Measurements from ENCODE around the gene ARFGEF2. TPM values are rescaled to one million over a fixed set of nuclear protein-coding genes. Genes with fewer than 3 reads are reported as not detected.
"Not testable (repeated sequence)": the region's sequence is repeated elsewhere in the genome, so short reads cannot be mapped to it uniquely, and the experiment has no call there.

The ARFGEF2 gene
- total RNA-seq, 1 donor from 2014 or later: 16.6 TPM

DNA sequence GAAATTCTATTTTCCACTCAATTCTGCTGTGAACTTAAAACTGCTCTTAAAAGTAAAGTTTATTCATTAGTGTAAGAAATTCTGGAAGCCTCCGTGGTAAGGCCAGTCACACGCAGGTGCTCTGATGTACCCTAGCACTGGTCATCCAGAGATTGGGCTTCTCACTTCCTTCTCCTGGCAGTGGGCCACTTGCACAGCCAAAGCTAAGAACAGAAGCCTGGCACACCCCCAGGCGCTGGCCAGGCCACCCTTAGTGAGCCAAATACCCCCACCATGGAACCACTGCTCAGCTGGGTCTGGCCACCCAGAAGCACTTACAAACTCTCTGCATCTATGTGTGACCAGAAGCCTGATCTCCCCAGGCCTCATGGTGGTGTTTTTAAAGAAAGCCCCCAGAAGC lies 35.3 kb upstream of the ARFGEF2 start:
- no peak overlapping the region for H3K27ac ChIP-seq
- H3K9ac ChIP-seq: no peak overlapping the region
- peaks cover 4% of the 10 kb centered on the region for H3K27me3 ChIP-seq
- H3K27ac Mint-ChIP-seq: no peak overlapping the region
- H3K9me3 Mint-ChIP-seq: no peaks in the 10 kb centered on the region
- TF ChIP-seq EZH2 (IDR thresholded peaks at IDR 0.05): no peak
- TF ChIP-seq, protein P1, sequence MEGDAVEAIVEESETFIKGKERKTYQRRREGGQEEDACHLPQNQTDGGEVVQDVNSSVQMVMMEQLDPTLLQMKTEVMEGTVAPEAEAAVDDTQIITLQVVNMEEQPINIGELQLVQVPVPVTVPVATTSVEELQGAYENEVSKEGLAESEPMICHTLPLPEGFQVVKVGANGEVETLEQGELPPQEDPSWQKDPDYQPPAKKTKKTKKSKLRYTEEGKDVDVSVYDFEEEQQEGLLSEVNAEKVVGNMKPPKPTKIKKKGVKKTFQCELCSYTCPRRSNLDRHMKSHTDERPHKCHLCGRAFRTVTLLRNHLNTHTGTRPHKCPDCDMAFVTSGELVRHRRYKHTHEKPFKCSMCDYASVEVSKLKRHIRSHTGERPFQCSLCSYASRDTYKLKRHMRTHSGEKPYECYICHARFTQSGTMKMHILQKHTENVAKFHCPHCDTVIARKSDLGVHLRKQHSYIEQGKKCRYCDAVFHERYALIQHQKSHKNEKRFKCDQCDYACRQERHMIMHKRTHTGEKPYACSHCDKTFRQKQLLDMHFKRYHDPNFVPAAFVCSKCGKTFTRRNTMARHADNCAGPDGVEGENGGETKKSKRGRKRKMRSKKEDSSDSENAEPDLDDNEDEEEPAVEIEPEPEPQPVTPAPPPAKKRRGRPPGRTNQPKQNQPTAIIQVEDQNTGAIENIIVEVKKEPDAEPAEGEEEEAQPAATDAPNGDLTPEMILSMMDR (IDR thresholded peaks at IDR 0.05): no peak
- no peak for TF ChIP-seq EZH2phosphoT487 (IDR thresholded peaks at IDR 0.05)
- DNase-seq (ENCODE audit: low spot score): no peak
- no peaks in the 10 kb centered on the region for H3K4me1 Mint-ChIP-seq
- no peaks in the 10 kb centered on the region for H3K79me2 ChIP-seq (ENCODE audit: low read depth)
- no peaks in the 10 kb centered on the region for H4K20me1 ChIP-seq (ENCODE audit: low read depth)
- H3K4me3 Mint-ChIP-seq: no peak overlapping the region
- peaks cover 5% of the 10 kb centered on the region for H3K27me3 Mint-ChIP-seq (ENCODE audit: insufficient read depth, low read depth)
- H3F3A ChIP-seq (ENCODE audit: low read depth): no peaks in the 10 kb centered on the region
- H3K4me2 ChIP-seq: no peak overlapping the region
- H3K36me3 ChIP-seq: no peaks in the 10 kb centered on the region
- H3K36me3 Mint-ChIP-seq: no peaks in the 10 kb centered on the region
- H3K4me1 ChIP-seq: no peaks in the 10 kb centered on the region
- H3K4me3 ChIP-seq: no peak overlapping the region
- no peak overlapping the region for H2AFZ ChIP-seq (replicated peaks)
- no peaks in the 10 kb centered on the region for H3K9me3 ChIP-seq (ENCODE audit: low read depth)

DNA sequence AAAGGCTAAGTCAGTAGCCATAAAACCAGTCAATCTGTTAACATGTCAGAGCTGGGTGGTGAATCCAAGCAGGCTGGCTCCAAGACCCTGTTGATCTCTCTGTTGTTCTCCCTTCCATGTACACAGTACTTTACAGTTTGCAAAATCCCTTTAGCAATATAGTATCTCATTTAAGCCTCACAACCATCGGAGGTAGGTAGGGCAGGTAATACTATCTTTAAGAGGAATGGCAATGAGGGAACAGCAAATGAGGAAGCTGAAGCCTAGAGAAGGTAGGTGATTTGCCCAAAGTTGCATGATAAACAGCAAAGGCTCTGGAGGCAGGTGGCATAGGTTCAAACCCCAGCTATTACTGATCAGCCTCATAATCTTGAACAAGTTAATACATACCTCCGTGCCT lies 34.7 kb upstream of the ARFGEF2 start:
- Mint-ChIP-seq H3K4me1 (no peaks in the 10 kb centered on the region), H3K27me3 (ENCODE audit: insufficient read depth, low read depth) (peaks cover 3% of the 10 kb centered on the region), H3K27ac (no peak overlapping the region), H3K4me3 (no peak overlapping the region), H3K9me3 (no peaks in the 10 kb centered on the region), H3K36me3 (no peaks in the 10 kb centered on the region)
- no peak overlapping the region for H2AFZ ChIP-seq (replicated peaks)
- H3F3A ChIP-seq (ENCODE audit: low read depth): no peaks in the 10 kb centered on the region
- H3K36me3 ChIP-seq: no peaks in the 10 kb centered on the region
- no peak overlapping the region for H3K4me3 ChIP-seq
- H4K20me1 ChIP-seq (ENCODE audit: low read depth): no peaks in the 10 kb centered on the region
- H3K9ac ChIP-seq: no peak overlapping the region
- no peak for DNase-seq (ENCODE audit: low spot score)
- H3K27ac ChIP-seq: no peak overlapping the region
- no peaks in the 10 kb centered on the region for H3K9me3 ChIP-seq (ENCODE audit: low read depth)
- TF ChIP-seq, protein P1 (IDR thresholded peaks at IDR 0.05): no peak
- TF ChIP-seq EZH2 (IDR thresholded peaks at IDR 0.05) (no peak), EZH2phosphoT487 (IDR thresholded peaks at IDR 0.05) (no peak)
- no peak overlapping the region for H3K4me2 ChIP-seq
- H3K79me2 ChIP-seq (ENCODE audit: low read depth): no peaks in the 10 kb centered on the region
- no peaks in the 10 kb centered on the region for H3K4me1 ChIP-seq
- H3K27me3 ChIP-seq: peaks cover 10% of the 10 kb centered on the region

DNA sequence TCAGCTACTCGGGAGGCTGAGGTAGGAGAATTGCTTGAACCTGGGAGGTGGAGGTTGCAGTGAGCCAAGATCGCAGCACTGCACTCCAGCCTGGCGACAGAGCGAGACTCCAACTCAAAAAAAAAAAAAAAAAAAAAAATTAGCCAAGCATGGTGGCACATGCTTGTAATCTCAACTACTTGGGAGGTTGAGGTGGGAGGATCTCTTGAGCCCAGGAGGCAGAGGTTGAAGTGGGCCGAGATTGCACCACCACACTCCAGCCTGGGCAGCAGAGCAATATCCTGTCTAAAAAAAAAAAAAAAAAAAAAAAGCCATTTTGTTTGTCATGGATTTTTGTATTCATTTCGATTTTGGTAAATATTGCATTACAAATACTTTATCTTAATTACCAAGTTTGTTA lies 33.0 kb upstream of the ARFGEF2 start:
- not testable (repeated sequence) for H3K79me2 ChIP-seq (ENCODE audit: low read depth); H3K36me3 ChIP-seq; H3K4me1 ChIP-seq; H3K4me2 ChIP-seq; H3K4me3 Mint-ChIP-seq; H3K4me1 Mint-ChIP-seq; H3K4me3 ChIP-seq; H3K9me3 Mint-ChIP-seq; H3K9ac ChIP-seq; H3F3A ChIP-seq (ENCODE audit: low read depth); H2AFZ ChIP-seq (replicated peaks); H3K27me3 Mint-ChIP-seq (ENCODE audit: insufficient read depth, low read depth); H3K27ac ChIP-seq; DNase-seq (ENCODE audit: low spot score); H4K20me1 ChIP-seq (ENCODE audit: low read depth); H3K9me3 ChIP-seq (ENCODE audit: low read depth); H3K36me3 Mint-ChIP-seq; H3K27ac Mint-ChIP-seq
- peaks cover 12% of the 10 kb centered on the region for H3K27me3 ChIP-seq

DNA sequence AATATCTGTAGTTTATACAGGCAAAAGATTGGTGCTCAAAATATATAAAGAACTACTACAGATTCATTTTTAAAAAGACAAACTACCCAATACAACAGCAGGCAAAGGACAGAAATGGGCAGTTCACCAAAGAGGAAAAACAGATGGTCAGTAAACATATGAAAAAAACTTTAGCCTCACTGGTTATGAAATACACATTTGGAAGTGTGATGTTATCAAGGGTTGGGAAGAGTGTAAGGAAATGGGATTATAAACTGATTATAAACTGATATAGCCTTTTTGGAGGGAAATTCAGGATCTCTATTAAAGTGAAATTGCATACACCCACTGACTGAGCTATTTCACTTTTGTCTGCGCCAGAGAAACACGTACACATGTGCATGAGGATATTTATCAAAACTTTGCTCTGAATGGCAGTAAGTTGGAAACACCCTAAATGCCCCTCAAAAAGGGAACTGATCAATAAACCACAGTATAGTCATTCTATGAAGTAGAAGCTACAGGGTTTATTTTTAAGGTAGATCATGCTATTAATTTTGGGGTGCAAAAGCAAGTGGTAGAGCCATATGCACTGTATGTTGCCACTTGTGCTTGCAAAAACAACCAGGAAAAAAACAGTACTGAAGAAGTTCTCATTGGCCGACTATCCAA lies 32.2 kb upstream of the ARFGEF2 start:
- no peak for TF ChIP-seq EZH2 (IDR thresholded peaks at IDR 0.05)
- TF ChIP-seq, protein P1 (IDR thresholded peaks at IDR 0.05): no peak
- TF ChIP-seq EZH2phosphoT487 (IDR thresholded peaks at IDR 0.05): no peak
- Mint-ChIP-seq H3K4me1 (no peaks in the 10 kb centered on the region), H3K4me3 (no peak overlapping the region)

More for the DNA sequence above, 32.2 kb upstream of the ARFGEF2 start:
- H3K9me3 ChIP-seq (ENCODE audit: low read depth): no peaks in the 10 kb centered on the region
- H2AFZ ChIP-seq (replicated peaks): no peak overlapping the region
- Mint-ChIP-seq H3K36me3 (no peaks in the 10 kb centered on the region), H3K27me3 (ENCODE audit: insufficient read depth, low read depth) (peaks cover 5% of the 10 kb centered on the region), H3K27ac (no peak overlapping the region), H3K9me3 (no peaks in the 10 kb centered on the region)
- no peaks in the 10 kb centered on the region for H3K4me1 ChIP-seq
- H3K4me2 ChIP-seq: no peak overlapping the region
- no peak for DNase-seq (ENCODE audit: low spot score)
- no peaks in the 10 kb centered on the region for H4K20me1 ChIP-seq (ENCODE audit: low read depth)
- no peak overlapping the region for H3K9ac ChIP-seq
- no peak overlapping the region for H3K4me3 ChIP-seq
- H3K27me3 ChIP-seq: peaks cover 12% of the 10 kb centered on the region
- no peaks in the 10 kb centered on the region for H3K79me2 ChIP-seq (ENCODE audit: low read depth)
- H3K27ac ChIP-seq: no peak overlapping the region
- no peaks in the 10 kb centered on the region for H3K36me3 ChIP-seq
- no peaks in the 10 kb centered on the region for H3F3A ChIP-seq (ENCODE audit: low read depth)

Measured in neural progenitor cell (in vitro differentiated cells).